Left lung (tissue), 10 donors: ENCODE measurements around the gene ATF6. TPM values are rescaled to one million over a fixed set of nuclear protein-coding genes. Genes with fewer than 3 reads are reported as not detected.

Experiments
- ATAC-seq: fragments of 200-7000 bp; cut with Tn5 transposase; one replicate; pipeline ENCODE4 v1.9.1; 2020; ENCODE audit warnings: moderate library complexity
- DNase-seq, 4 donors: peaks; one replicate each; pipeline ENCODE4 v3.0.0-alpha.2; 2013 to 2020
- H3K27ac ChIP-seq, 2 donors: fragments of 200-600 bp; sonication (generic) in 1 of 2; one replicate each; pipeline versions ENCODE4 v1.5.0 to v1.8.0; 2020 to 2021
- H3K27me3 ChIP-seq, 2 donors: fragments of 200-600 bp; sonication (generic) in 1 of 2; one replicate each; pipeline versions ENCODE4 v1.5.0 to v1.8.0; 2020 to 2021
- H3K36me3 ChIP-seq, 2 donors: fragments of 200-600 bp; sonication (generic) in 1 of 2; one replicate each; pipeline versions ENCODE4 v1.5.0 to v1.8.0; 2020 to 2021
- H3K4me1 ChIP-seq, 2 donors: fragments of 200-600 bp; one replicate each; pipeline ENCODE4 v1.8.0; 2021
- H3K4me3 ChIP-seq, 2 donors: fragments of 200-600 bp; sonication (generic) in 1 of 2; one replicate each; pipeline versions ENCODE4 v1.5.0 to v1.8.0; 2020 to 2021; ENCODE audit warnings: mild to moderate bottlenecking in 1 of 2
- H3K9me3 ChIP-seq, 2 donors: fragments of 200-600 bp; sonication (generic) in 1 of 2; one replicate each; pipeline versions ENCODE4 v1.5.0 to v1.8.0; 2020 to 2021
- CTCF ChIP-seq, 2 donors: fragments of 200-600 bp; sonication (generic) in 1 of 2; IDR thresholded peaks; one replicate each; pipeline versions ENCODE4 v1.5.0 to v1.8.0; 2021; ENCODE audit warnings: antibody characterized with exemption in 2 of 2
- intact Hi-C, 2 donors: fragments of 100-400 bp; cut with DNase I; formaldehyde crosslinking; loops; one replicate each; pipeline versions ENCODE4 v1.11.2 to v1.14.2; 2022
- polyA plus RNA-seq, 6 donors: library from polyadenylated mRNA; unstranded; fragments of 120-200 nt; gene quantifications; one replicate each; pipeline ENCODE4 v1.2.1, GENCODE V29; 2013; ENCODE audit not compliant: insufficient read length in 6 of 6
- total RNA-seq, 2 donors: library from RNA; stranded (reverse); fragmentation: NEBNext Ultra II Directional; extraction: Animal tissue kit (Norgen Biotek cat#: 25700); gene quantifications; one replicate each; pipeline ENCODE4 v1.2.1, GENCODE V29; 2021
- donor health status: DM: no; HTN: yes; CAD: no.
- donor health status: DM: no; HTN: no; CAD: no.

ATF6 gene
- total and polyA plus RNA-seq, 8 donors: 26.3 to 32.6 (median 29.5) TPM

GRCh38 chr1:161725908-161726472 is 40.1 kb upstream of the ATF6 start:
- peak; percentile 23 to 37 for TF ChIP-seq CTCF (IDR thresholded peaks at IDR 0.05)
- intact Hi-C loops: no loop called here
- Histone ChIP-seq H3K4me1 (peaks cover 0 to 31% of the 10 kb centered on the region in 2 donors), H3K27me3 (peaks cover 3 to 91% of the 10 kb centered on the region in 2 donors), H3K36me3 (no peaks in the 10 kb centered on the region), H3K9me3 (no peaks in the 10 kb centered on the region), H3K27ac (peak overlapping the region; percentile 78 to 85), H3K4me3 (peak overlapping the region; percentile 68 to 75)
- ATAC-seq: peak; percentile 41
- peak; percentile 42 to 87 (median 52) for DNase-seq

- peak; percentile 89 for ATAC-seq
- intact Hi-C loops: no loop called here
- DNase-seq: peak; percentile 77 to 92 (median 89)
- Histone ChIP-seq H3K27me3 (peaks cover 3 to 84% of the 10 kb centered on the region in 2 donors), H3K27ac (peak overlapping the region; percentile 79 to 85), H3K36me3 (no peaks in the 10 kb centered on the region), H3K4me1 (peaks cover 0 to 31% of the 10 kb centered on the region in 2 donors), H3K9me3 (no peaks in the 10 kb centered on the region), H3K4me3 (peak overlapping the region; percentile 68 to 75)
- no peak for TF ChIP-seq CTCF (IDR thresholded peaks at IDR 0.05)
Measured at GRCh38 chr1:161726473-161727255, 39.5 kb upstream of the ATF6 start.

- Histone ChIP-seq H3K27ac (peak overlapping the region; percentile 79 to 85), H3K36me3 (no peaks in the 10 kb centered on the region), H3K4me1 (peaks cover 0 to 26% of the 10 kb centered on the region in 2 donors), H3K27me3 (peaks cover 3 to 77% of the 10 kb centered on the region in 2 donors), H3K9me3 (no peaks in the 10 kb centered on the region), H3K4me3 (peak overlapping the region; percentile 68 to 75)
- intact Hi-C loops: no loop called here
- ATAC-seq: peak; percentile 1
- no peak for DNase-seq
- no peak for TF ChIP-seq CTCF (IDR thresholded peaks at IDR 0.05)
Measured at GRCh38 chr1:161727256-161727924, 38.7 kb upstream of the ATF6 start.

GRCh38 chr1:161728376-161729226 is 37.5 kb upstream of the ATF6 start:
- Histone ChIP-seq H3K27me3 (peaks cover 3 to 65% of the 10 kb centered on the region in 2 donors), H3K4me3 (no peak overlapping the region), H3K9me3 (no peaks in the 10 kb centered on the region), H3K36me3 (no peaks in the 10 kb centered on the region), H3K27ac (no peak overlapping the region), H3K4me1 (peaks cover 0 to 26% of the 10 kb centered on the region in 2 donors)
- ATAC-seq (no peak), DNase-seq (no peak)
- no peak for TF ChIP-seq CTCF (IDR thresholded peaks at IDR 0.05)
- intact Hi-C loops: no loop called here
